Small intestine (tissue), 7 donors: ENCODE results near the gene PREX1. TPM values are rescaled to one million over a fixed set of nuclear protein-coding genes. Genes with fewer than 3 reads are reported as not detected.

Experiments used
- DNase-seq, 2 donors: peaks; one replicate each; pipeline versions ENCODE4 v3.0.0 to v3.0.0-alpha.2; 2013
- FAIRE-seq: peaks from 2 replicates; lab custom pipeline; 2012; peaks lifted over from hg19 to GRCh38; lab: Jason Lieb, UNC
- H3K27ac ChIP-seq, 3 donors: one replicate each; pipeline ENCODE4 v1.5.1; 2013; ENCODE audit warnings: low read length in 2 of 3, mild to moderate bottlenecking in 2 of 3, control low read depth in 1 of 3, inconsistent platforms in 1 of 3, low read depth in 1 of 3, moderate library complexity in 1 of 3
- H3K27me3 ChIP-seq, 3 donors: one replicate each; pipeline ENCODE4 v1.6.1; 2013; ENCODE audit warnings: low read length in 3 of 3, inconsistent platforms in 1 of 3; ENCODE audit not compliant: control insufficient read depth in 3 of 3, insufficient read depth in 3 of 3
- H3K36me3 ChIP-seq, 3 donors: one replicate each; pipeline ENCODE4 v1.6.1; 2013; ENCODE audit warnings: low read length in 3 of 3, inconsistent platforms in 1 of 3, low read depth in 1 of 3, mild to moderate bottlenecking in 1 of 3, moderate library complexity in 1 of 3; ENCODE audit not compliant: control insufficient read depth in 3 of 3, insufficient read depth in 2 of 3
- H3K4me1 ChIP-seq, 3 donors: one replicate each; pipeline ENCODE4 v1.6.1; 2013; ENCODE audit warnings: low read length in 2 of 3, inconsistent platforms in 1 of 3, low read depth in 1 of 3, mild to moderate bottlenecking in 1 of 3, moderate library complexity in 1 of 3; ENCODE audit not compliant: control insufficient read depth in 3 of 3, insufficient read depth in 2 of 3
- H3K4me3 ChIP-seq, 3 donors: one replicate each; pipeline ENCODE4 v1.5.1; 2013; ENCODE audit warnings: low read length in 3 of 3, control low read depth in 1 of 3, inconsistent platforms in 1 of 3, low read depth in 1 of 3, mild to moderate bottlenecking in 1 of 3, moderate library complexity in 1 of 3
- H3K9me3 ChIP-seq, 2 donors: one replicate each; pipeline ENCODE4 v1.6.1; 2013; ENCODE audit warnings: low read depth in 1 of 2, low read length in 1 of 2; ENCODE audit not compliant: control insufficient read depth in 2 of 2, insufficient read depth in 1 of 2
- WGBS, 3 donors: extraction: QIAGEN DNeasy Blood & Tissue Kit; methylation state at CpG; one replicate each; pipeline ENCODE4 v1.1.7; 2013; 5-methylcytosine and 5-hydroxymethylcytosine counted together
- polyA plus RNA-seq, 4 donors: library from polyadenylated mRNA; stranded (reverse) in 3 of 4; unstranded in 1 of 4; fragments of 200-250 nt in 3 of 4; fragments of 120-200 nt in 1 of 4; gene quantifications; one replicate each; pipeline versions ENCODE4 v1.2.1 to v1.2.3, GENCODE V29; 2013
- donor health status: healthy with polysubstance abuse.
- donor health status: control.
- donor health status: control.
- donor health status: Bipolar disorder and iron deficiency.
- donor health status: healthy.

PREX1 gene
- polyA plus RNA-seq, 4 donors: 1.8 to 9.9 (median 8.0) TPM

DNA sequence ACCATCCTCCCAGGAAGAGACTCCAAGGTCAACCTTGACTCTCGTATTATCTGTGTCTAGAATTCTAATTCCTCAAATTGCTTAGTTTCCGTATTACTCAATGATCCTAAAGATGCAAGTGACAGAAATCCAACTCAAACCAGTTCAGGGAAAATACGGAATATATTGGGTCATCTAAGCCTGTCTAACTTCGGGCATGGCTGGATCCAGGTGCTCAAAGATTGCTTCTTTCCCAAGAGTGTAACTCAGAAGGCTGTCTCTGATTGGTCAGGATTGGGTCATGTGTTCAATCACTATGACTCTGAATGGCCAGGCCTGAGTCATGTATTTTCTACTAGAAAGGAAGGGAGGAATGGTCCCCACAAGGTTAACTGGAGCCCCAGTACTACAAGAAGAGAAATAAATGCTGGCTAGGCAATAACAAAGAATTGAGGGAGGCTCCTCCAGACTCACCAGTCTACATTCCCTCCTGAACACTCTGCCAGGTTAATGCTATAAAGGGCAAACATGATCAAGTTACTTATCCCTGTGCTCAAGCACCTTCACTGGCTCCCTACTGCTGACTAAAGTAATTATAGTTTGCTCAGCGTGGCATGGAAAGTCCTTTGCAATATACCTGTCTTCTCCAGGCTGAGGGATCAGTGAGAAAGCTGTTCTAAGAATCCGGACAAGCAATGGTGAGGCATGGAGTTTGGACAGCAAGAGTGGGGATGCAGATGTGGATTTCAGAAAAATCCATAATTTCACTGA is 15.4 kb upstream of the PREX1 start:
- Histone ChIP-seq H3K4me3 (no peak overlapping the region), H3K27me3 (peaks cover 0 to 12% (median 0%) of the 10 kb centered on the region in 3 donors), H3K36me3 (no peaks in the 10 kb centered on the region), H3K4me1 (no peaks in the 10 kb centered on the region), H3K27ac (no peak overlapping the region), H3K9me3 (no peaks in the 10 kb centered on the region)
- WGBS, 3 donors: 77 to 80% (median 79%) methylated on average over 6 of the region's 6 CpGs
- no peak for FAIRE-seq
- DNase-seq: no peak

DNA sequence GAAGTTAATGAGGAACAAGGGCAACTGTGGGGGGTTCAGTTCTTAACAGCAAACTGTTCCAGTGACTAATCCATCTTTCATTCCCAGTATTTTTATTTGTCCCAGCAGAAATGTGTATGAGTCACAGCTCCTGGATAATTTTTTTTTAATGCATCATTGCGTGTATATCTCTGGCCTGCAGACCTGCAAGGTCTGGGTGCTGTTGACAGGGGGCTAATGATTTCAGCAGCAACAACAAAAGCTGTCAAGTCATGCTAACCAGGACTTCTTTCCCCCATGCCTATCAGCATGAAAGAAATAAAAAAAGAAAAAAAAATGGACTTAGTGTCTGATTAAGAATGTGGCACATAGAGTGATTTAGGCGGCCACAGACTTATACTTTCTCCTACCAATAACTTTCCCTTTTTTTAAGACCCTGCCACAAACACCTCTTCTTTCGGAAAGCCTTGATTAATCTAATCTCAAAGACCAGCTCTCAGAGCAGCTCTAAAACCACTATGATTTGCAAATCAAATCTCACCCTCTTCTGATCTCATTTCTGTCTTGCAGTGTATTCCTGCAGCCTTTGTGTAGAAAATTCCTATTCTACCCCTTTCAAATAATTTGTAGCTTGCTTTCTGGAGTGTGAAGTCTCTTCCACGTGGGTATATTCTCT is 14.2 kb upstream of the PREX1 start:
- Histone ChIP-seq H3K9me3 (no peaks in the 10 kb centered on the region), H3K4me1 (no peaks in the 10 kb centered on the region), H3K27me3 (peaks cover 0 to 12% (median 0%) of the 10 kb centered on the region in 3 donors), H3K27ac (no peak overlapping the region), H3K4me3 (no peak overlapping the region), H3K36me3 (no peaks in the 10 kb centered on the region)
- no peak for DNase-seq
- FAIRE-seq: no peak
- WGBS, 3 donors: 42 to 59% (median 53%) methylated on average over 4 of the region's 4 CpGs

DNA sequence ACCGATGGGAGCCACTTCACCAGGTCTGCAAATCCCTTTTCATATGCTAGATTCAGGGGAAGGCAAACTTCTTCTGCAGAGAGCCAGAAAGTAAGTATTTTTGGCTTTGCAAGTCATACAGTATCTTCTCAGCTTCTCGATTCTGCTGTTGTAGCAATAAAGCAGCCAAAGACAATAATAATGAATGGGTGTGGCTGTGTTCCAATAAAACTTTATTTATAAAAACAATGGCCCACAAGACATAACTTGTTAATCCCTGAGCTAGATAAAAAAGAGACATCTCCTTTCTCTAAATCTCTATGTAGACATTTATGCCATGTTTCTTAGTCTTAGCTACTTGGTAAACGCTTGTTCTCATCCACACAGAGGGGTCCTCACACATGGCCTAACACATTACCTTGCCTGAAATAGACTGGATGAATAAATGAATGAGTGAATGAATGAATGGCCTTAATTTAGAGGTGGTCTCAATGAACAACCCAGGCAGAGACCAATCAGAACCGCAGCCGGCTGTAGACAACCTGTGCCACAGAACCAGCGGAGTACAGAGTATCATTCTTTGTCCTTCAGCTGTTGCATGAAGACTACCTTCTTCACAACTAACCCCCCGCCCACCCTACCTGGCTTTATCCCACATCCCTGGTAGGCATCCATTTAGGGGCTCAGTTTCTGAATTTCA is 13.5 kb upstream of the PREX1 start:
- Histone ChIP-seq H3K27me3 (peaks cover 0 to 12% (median 0%) of the 10 kb centered on the region in 3 donors), H3K27ac (no peak overlapping the region), H3K4me1 (no peaks in the 10 kb centered on the region), H3K4me3 (no peak overlapping the region), H3K36me3 (no peaks in the 10 kb centered on the region), H3K9me3 (no peaks in the 10 kb centered on the region)
- 73 to 81% (median 80%) methylated on average over 7 of the region's 7 CpGs for WGBS, 3 donors
- DNase-seq (no peak), FAIRE-seq (no peak)

DNA sequence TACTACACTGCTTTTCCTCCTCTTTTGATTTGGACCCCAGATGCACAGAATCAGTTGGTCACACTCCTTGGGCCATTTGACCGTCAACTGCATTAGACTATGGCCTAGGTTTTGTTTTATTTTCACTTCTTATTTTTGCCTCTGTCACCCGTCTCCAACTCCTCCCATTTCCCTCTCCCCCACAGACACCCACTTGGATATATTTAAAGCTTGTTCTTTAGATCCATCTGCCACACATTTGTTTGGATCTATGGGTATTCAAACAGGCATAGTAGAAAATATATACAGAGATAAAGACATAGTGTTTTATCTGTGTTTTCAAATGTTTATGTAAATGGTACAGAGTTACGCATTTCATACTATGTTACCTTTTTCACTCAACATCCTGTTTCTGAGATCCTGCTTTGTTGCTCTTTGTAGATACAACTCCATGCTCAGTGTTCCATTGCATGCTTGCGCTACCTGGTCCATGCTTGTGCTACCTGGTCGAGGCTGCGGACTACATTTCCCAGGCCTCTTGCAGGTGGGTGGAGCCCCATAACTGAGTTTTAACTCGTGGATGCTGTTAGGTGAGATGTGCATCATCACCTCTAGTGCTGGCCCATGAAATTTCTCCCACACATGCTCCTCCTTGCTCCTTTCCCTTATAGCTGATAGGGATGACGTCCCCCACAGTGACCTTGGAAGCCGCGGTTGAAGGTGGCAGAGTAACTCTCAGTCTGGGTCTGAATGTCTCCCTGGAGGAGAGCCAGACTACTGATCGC is 11.5 kb upstream of the PREX1 start:
- H3K4me3 ChIP-seq: no peak overlapping the region
- no peak overlapping the region for H3K27ac ChIP-seq
- WGBS, 3 donors: 39 to 64% (median 53%) methylated on average over 11 of the region's 11 CpGs
- no peak for FAIRE-seq
- H3K27me3 ChIP-seq: peaks cover 0 to 8% (median 0%) of the 10 kb centered on the region in 3 donors
- H3K36me3 ChIP-seq: no peaks in the 10 kb centered on the region
- DNase-seq: no peak
- H3K9me3 ChIP-seq: no peaks in the 10 kb centered on the region
- no peaks in the 10 kb centered on the region for H3K4me1 ChIP-seq

DNA sequence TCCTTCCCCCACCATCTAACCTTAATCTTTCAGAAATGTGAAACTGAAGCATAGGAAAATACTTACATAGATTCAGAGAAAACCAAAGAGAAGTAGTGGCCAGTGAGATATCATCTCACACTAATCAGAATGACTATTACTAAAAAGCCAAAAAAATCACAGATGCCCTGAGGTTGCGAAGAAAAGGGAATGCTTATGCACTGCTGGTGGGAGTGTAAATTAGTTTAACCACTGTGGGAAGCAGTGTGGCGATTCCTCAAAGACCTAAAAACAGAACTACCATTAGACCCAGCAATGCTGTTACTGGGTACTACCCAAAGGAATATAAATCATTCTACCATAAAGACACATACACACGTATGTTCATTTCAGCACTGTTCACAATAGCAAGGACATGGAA is 9.2 kb upstream of the PREX1 start:
- WGBS, 3 donors: 84 to 95% (median 88%) methylated on average over 3 of the region's 3 CpGs
- Histone ChIP-seq H3K27ac (no peak overlapping the region), H3K4me1 (no peaks in the 10 kb centered on the region), H3K4me3 (no peak overlapping the region), H3K36me3 (no peaks in the 10 kb centered on the region), H3K27me3 (peaks cover 0 to 10% (median 0%) of the 10 kb centered on the region in 3 donors), H3K9me3 (no peaks in the 10 kb centered on the region)
- no peak for DNase-seq
- no peak for FAIRE-seq

DNA sequence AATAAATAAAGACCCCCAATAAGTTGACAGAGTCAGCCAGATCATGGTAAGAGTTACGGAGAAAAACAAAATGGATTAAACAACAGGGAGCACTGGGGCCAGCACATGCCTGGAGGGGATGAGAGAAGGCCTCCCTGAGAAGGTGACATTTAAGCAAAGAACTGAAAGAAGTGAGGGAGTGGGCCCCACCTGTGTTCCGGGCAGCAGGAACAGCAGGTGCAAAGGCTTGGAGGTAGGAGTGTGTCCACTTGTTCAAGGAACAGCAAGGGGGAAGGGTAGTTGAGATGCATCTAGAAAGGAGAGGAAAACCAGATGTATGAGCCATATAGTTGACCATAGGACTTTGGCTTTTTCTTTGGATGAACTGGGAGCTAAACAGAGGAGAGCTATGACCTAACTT is 7.6 kb upstream of the PREX1 start:
- H3K27me3 ChIP-seq: peaks cover 0 to 10% (median 0%) of the 10 kb centered on the region in 3 donors
- no peak for DNase-seq
- H3K4me3 ChIP-seq: no peak overlapping the region
- H3K36me3 ChIP-seq: no peaks in the 10 kb centered on the region
- FAIRE-seq: no peak
- H3K27ac ChIP-seq: no peak overlapping the region
- no peaks in the 10 kb centered on the region for H3K4me1 ChIP-seq
- WGBS, 3 donors: 73 to 90% (median 75%) methylated on average over 2 of the region's 2 CpGs
- no peaks in the 10 kb centered on the region for H3K9me3 ChIP-seq

DNA sequence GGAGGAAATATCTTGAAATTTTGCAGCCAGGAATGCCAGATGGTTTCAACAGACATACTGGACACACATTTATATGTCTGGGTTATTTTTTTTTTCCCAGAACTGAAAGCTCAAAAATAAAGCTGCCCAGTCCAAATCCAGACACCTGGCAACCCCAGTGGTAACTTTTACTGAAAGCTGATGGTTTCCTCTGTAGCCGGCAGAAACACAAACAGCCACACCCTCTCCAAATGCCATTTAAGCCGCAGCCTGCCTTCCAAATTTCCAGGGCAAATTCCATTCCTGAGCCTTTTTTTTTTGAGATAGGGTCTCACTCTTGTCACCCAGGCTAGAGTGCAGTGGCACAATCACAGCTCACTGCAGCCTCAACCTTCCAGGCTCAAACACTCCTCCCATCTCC is 6.5 kb upstream of the PREX1 start:
- Histone ChIP-seq H3K27me3 (peaks cover 0 to 18% (median 0%) of the 10 kb centered on the region in 3 donors), H3K4me1 (no peaks in the 10 kb centered on the region), H3K27ac (no peak overlapping the region), H3K4me3 (no peak overlapping the region), H3K9me3 (no peaks in the 10 kb centered on the region), H3K36me3 (no peaks in the 10 kb centered on the region)
- 5 to 36% (median 12%) methylated on average over 2 of the region's 2 CpGs for WGBS, 3 donors
- FAIRE-seq (no peak), DNase-seq (no peak)

DNA sequence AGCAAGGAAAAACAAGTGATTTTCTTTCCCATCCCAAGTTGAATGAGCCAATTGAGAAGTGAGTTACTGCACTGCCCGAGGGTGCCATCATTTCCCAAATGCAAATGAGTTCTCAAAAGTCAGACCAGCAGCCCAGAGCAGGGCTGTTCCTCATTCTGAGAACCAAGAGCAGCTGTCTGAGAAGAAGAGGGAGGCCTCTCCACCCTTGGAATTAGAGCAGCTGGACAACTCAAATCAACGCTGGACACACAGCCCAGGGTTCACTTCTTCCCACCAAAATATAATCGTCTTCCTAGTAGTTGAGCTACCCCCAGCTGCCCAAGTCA is 4.6 kb upstream of the PREX1 start:
- H3K36me3 ChIP-seq: no peaks in the 10 kb centered on the region
- H3K9me3 ChIP-seq: no peaks in the 10 kb centered on the region
- H3K27ac ChIP-seq: peak overlapping the region in 1 of 3 donors; percentile 17
- H3K4me3 ChIP-seq: no peak overlapping the region
- H3K27me3 ChIP-seq: peaks cover 0 to 26% (median 0%) of the 10 kb centered on the region in 3 donors
- FAIRE-seq (no peak), DNase-seq (no peak)
- no peaks in the 10 kb centered on the region for H3K4me1 ChIP-seq
- WGBS, 3 donors: 44 to 60% (median 55%) methylated on average over 3 of the region's 3 CpGs
